DMS114 treated with DMSO at 0.1 percent for 48 hours (cell line): ENCODE results near the gene YIPF2.
"Not testable (repeated sequence)": the region's sequence is repeated elsewhere in the genome, so short reads cannot be mapped to it uniquely, and the experiment has no call there.

Experiments
- DNase-seq: peaks from one replicate; lab custom pipeline; 2025; ENCODE audit not compliant: unreplicated experiment; lab: John Stamatoyannopoulos, UW

The YIPF2 gene

DNA sequence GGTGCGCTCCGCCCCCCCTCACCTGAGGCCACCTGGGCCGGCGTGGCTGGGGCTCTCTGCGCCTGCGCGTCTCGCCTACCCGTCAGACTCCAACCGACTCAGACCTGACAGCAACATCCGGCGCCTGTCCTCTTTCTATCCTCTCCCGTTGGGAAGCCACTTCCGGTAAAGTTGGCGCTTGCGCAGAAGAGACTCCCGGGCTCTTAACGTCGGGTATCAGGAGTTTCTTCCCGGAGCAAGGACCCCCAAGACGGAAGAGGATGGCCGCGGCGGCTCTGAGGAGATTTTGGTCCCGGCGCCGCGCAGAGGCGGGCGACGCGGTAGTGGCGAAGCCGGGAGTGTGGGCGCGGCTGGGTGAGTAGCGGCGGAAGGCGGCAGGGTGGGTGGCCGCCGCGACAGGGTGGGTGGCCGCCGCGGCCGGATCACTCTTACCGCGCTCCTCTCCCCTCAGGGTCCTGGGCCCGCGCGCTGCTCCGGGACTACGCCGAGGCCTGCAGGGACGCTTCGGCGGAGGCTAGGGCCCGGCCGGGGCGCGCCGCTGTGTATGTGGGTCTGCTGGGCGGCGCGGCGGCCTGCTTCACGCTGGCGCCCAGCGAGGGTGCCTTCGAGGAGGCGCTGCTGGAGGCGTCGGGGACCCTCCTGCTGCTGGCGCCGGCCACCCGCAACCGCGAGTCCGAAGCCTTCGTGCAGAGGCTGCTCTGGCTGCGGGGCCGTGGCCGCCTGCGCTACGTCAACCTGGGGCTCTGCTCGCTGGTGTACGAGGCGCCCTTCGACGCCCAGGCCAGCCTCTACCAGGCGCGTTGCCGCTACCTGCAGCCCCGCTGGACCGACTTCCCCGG lies at the start of gene YIPF2, which contains the start of gene TIMM29:
Gene YIPF2, minus strand, starts transcription at position 77 of the 839 bp plus-strand sequence. CDS start 229 bp downstream, outside the sequence.
Gene TIMM29, plus strand, starts transcription at position 249 of the 839 bp plus-strand sequence. Its CDS starts 12 bp downstream, at position 261.
- peak; percentile 83 for DNase-seq

GRCh38 chr19:10977742-10978092 lies 49.3 kb upstream of the YIPF2 start:
- no peak for DNase-seq

GRCh38 chr19:10976131-10976892 lies 47.9 kb upstream of the YIPF2 start:
- no peak for DNase-seq

DNA sequence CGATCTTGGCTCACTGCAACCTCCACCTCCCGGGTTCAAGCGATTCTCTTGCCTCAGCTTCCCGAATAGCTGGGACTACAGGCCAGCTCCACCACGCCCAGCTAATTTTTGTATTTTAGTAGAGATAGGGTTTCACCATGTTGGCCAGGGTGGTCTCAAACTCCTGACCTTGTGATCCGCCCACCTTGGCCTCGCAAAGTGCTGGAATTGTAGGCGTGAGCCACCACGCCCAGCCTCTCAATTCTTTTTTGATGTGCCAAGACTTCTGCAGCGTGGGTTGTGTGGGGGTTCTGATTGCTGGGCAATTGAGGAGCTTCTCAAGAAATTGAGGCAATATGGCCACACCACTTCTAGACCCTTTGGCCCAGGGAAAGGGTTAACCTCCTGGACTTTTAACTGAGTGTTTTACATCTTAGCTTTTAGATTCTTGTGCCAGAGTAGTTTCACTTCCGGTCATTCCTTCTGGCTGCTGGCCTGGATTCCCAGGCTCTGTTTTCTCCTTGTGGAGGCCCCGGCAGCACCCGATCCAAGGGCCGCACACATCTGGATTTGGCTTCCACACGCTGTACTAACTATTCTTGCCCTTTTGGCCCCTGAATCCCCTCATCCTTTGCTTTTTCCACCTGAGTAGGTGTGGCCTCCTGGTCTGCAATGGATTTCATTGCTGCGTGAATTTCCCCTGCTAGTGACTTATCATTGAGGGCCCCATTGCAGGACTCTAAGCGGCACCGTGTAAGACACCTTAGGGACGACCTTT lies 47.1 kb upstream of the YIPF2 start:
- DNase-seq, result no peak

DNA sequence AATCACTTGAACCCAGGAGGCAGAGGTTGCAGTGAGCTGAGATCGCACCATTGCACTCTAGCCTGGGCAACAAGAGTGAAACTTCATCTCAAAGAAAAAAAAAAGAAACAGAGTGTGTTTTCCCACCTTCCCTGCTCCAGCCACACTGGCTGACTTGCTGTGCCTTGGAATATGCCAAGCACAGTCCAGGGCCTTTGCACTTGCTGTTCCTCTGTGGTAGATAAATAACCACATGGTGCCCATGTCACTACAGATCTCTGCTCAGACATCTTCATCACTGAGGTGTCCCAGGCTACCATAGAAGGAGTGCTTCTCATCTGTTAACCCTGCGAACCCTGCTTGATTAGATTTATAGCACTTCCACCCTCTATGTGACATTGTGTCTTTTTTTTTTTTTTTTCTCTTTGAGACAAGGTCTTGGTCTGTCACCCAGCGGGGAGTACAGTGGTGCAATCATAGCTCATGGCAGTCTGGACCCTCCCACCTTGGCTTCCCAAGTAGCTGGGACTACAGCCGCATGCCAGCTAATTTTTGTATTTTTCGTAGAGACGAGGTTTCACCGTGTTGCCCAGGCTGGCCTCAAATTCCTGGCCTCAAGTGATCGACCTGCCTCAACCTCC lies 42.8 kb upstream of the YIPF2 start:
- DNase-seq, result no peak

- no peak for DNase-seq
These were observed 40.2 kb upstream of the YIPF2 start for GRCh38 chr19:10968527-10969135.

DNA sequence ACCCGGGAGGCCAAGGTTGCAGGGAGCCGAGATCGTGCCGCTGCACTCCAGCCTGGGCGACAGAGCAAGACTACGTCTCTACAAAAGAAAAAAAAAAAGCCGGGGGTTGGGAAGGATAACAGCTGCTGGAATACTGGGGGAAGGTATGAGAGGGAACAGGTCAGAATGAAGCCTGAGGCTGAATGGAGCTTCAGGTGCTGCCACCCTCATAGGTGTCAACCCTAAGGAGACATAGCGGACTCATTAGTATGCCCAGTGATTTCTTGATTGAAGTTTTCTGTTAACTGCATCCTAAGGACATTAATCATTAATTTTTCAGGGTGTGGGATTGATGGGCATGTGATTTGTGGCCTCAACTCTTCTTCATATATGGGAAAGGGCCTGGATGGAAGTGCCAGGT lies 38.4 kb upstream of the YIPF2 start:
- DNase-seq, result no peak

GRCh38 chr19:10965398-10965797 lies 37.0 kb upstream of the YIPF2 start:
- no peak for DNase-seq

DNA sequence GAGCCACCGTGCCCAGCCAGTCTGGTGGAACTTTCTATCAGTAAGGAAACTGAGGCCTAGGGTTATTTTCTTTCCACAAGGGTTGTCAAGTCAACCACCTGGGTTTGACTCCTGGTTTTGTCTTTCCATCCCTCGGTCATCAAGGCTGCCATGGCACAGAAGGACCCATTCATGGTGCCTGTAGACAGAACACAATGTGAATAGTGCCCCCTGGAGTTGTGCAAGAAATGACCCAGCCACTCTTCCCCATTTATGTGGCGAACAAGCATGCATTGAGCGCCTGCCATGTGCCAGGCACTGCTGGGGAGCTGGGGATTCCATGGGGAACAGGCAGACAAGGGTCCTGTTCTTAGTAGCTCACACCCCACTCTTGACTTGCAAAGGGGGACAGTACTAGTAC lies 36.5 kb upstream of the YIPF2 start:
- no peak for DNase-seq

GRCh38 chr19:10963865-10964264 lies 35.4 kb upstream of the YIPF2 start:
- no peak for DNase-seq

DNA sequence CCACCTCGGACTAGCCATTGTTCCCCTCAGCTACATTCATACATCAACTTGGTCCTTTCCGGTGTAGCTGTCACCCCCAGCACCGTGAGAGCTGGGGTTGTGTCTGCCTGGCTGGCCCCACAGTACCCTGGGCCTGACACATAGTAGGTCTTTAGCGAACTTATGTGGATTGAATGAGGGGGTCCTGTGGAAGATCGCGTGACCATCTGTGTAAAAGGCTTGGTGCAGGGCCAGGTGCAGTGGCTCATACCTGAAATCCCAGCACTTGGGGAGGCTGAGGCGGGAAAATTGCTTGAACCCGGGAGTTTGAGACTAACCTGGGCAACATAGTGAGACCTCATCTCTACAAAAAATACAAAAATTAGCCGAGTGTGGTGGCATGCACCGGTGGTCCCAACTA lies 34.4 kb upstream of the YIPF2 start:
- DNase-seq, result no peak

GRCh38 chr19:10961073-10961860 lies 32.8 kb upstream of the YIPF2 start:
- no peak for DNase-seq

DNA sequence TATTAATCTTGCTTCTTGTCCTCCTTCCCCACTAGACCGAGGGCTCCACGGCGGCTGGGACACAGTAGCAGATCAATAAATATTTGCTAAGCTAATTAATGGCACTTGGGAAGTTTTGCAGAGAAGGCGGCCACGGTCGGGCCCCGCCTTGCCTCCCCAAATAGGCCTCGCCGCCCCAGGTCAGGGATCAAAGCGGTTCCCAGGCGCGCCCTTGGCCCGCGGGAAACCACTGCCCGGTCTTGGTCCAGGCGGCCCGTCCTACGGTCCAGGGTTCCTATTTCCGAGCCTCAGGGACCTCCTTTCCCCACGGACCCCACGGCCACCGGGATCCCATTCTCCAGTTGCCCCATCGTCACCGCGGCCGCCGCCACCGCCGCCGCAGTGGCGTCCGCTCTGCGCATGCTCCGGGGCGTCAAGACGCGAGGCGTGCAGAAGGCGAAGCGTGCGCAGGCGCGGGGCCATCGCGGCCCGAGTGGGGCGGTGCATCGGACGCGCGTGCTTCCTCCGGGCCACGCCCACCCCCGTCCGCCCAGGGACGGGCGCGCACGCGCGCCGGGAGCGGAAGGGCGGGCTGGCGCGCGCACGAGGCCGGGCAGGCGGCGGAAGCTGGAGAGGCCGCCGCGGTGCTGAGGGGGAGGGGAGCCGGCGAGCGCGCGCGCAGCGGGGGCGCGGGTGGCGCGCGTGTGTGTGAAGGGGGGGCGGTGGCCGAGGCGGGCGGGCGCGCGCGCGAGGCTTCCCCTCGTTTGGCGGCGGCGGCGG lies 32.1 kb upstream of the YIPF2 start, which contains the start of gene SMARCA4:
Gene SMARCA4, plus strand, starts transcription at position 717 of the 759 bp plus-strand sequence. CDS start 23,122 bp downstream, outside the sequence.
- DNase-seq, result peak; percentile 73

DNA sequence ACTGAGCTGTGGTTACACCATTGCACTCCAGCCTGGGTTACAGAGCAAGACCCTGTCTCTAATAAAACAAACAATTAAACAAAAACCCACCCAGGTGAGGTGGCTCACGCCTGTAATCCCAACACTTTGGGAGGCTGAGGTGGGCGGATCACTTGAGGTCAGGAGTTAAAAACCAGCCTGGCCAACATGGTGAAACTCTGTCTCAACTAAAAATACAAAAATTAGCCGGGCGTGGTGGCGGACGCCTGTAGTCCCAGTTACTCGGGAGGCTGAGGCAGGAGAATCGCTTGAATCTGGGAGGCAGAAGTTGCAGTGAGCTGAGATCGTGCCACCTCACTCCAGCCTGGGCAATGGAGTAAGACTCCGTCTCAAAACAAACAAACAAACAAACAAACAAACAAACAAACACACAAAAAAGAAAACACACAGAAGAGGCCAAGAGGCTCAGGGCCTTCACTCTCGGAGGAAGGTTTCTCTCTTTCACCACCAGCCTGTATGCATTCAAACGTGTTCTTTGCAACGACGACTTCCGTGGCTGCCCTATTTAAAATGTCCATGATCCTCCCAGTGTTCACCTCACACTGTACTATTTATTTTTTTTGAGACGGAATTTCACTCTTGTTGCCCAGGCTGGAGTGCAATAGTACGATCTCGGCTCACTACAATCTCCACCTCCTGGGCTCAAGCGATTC lies 31.0 kb upstream of the YIPF2 start:
- not testable (repeated sequence) for DNase-seq

DNA sequence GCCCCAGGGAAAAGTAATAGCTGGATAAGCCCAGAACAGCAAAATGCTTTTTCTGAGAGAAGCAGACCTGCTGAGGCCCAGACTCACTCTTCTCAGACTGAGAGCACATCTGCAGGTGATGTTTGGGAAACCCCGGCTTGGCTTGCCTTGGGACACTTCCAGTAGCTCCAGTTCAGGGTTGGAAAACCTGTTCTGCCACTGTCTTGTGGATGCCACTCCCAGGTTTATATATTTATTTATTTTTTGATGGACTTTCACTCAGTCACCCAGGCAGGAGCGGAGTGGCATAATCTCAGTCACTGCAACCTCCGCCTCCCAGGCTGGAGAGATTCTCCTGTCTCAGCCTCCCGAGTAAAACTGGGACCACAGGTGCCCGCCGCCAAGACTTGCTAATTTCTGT lies 24.4 kb upstream of the YIPF2 start:
- DNase-seq, result no peak

GRCh38 chr19:10946958-10947657 lies 18.7 kb upstream of the YIPF2 start:
- no peak for DNase-seq

GRCh38 chr19:10945264-10945663 lies 16.8 kb upstream of the YIPF2 start:
- no peak for DNase-seq

DNA sequence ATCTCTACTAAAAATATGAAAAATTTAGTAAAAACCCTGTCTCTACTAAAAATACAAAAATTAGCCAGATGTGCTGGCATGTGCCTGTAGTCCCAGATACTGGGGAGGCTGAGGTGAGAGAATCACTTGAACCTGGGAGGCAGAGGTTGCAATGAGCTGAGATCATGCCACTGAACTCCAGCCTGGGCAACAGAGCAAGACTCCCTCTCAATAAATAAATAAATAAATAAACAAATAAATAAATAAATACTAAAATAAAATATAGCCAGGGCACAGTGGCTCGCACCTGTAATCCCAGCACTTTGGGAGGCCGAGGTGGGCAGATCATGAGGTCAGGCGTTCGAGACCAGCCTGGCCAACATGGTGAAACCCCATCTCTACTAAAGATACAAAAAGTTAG lies 15.0 kb upstream of the YIPF2 start:
- DNase-seq, result not testable (repeated sequence)
